H1 (cell line): Measurements from ENCODE around the gene ACTN4. TPM values are rescaled to one million over a fixed set of nuclear protein-coding genes. Genes with fewer than 3 reads are reported as not detected.

Source experiments
- CTCF ChIA-PET: fragments of 300-600 bp; sonication (Branson Sonifier 250); formaldehyde crosslinking; loops from one replicate; lab custom pipeline; 2021; ENCODE audit not compliant: partially characterized antibody; lab: Charles Lee
- POLR2A ChIA-PET: fragments of 300-600 bp; sonication (Branson Sonifier 250); formaldehyde crosslinking; loops from one replicate; lab custom pipeline; 2021; ENCODE audit warnings: inconsistent platforms; ENCODE audit not compliant: partially characterized antibody; lab: Charles Lee
- DNase-seq, 2 experiments: peaks; one replicate each; pipeline versions ENCODE4 v3.0.0 to v3.0.0-alpha.2; 2010 to 2022; ENCODE audit warnings: low spot score in 2 of 2, low read depth in 1 of 2, mixed read lengths in 1 of 2
- FAIRE-seq: peaks from 2 replicates; lab custom pipeline; 2011; peaks lifted over from hg19 to GRCh38; lab: Jason Lieb, UNC
- H2AFZ ChIP-seq: 2 replicates; pipeline ENCODE4 v1.8.1; 2012; ENCODE audit warnings: low read length, inconsistent platforms
- H2AK5ac ChIP-seq: 2 replicates; pipeline ENCODE4 v1.6.1; 2013; ENCODE audit warnings: low read depth, low read length
- H2BK120ac ChIP-seq: replicated peaks from 2 replicates; pipeline ENCODE3; 2013; ENCODE audit warnings: low read depth, low read length, inconsistent platforms
- H2BK12ac ChIP-seq: 2 replicates; pipeline ENCODE4 v1.6.1; 2013; ENCODE audit warnings: low read depth, low read length
- H2BK15ac ChIP-seq: 2 replicates; pipeline ENCODE4 v1.6.1; 2013; ENCODE audit warnings: low read length
- H2BK20ac ChIP-seq: 2 replicates; pipeline ENCODE4 v1.6.1; 2013; ENCODE audit warnings: low read length
- H2BK5ac ChIP-seq: 2 replicates; pipeline ENCODE4 v1.6.1; 2013; ENCODE audit warnings: low read depth, low read length
- H3K14ac ChIP-seq: 2 replicates; pipeline ENCODE4 v1.6.1; 2013; ENCODE audit warnings: inconsistent platforms; ENCODE audit not compliant: insufficient read length
- H3K18ac ChIP-seq: 2 replicates; pipeline ENCODE4 v1.6.1; 2013; ENCODE audit warnings: low read length; ENCODE audit errors: extremely low read depth
- H3K23ac ChIP-seq: 2 replicates; pipeline ENCODE4 v1.6.1; 2013; ENCODE audit warnings: inconsistent platforms; ENCODE audit not compliant: insufficient read length
- H3K23me2 ChIP-seq: 2 replicates; pipeline ENCODE4 v1.6.1; 2013; ENCODE audit warnings: low read depth, low read length
- H3K27ac ChIP-seq: 2 replicates; pipeline ENCODE4 v1.6.1; 2011; ENCODE audit warnings: low read depth, low read length, inconsistent platforms
- H3K27me3 ChIP-seq, 4 experiments: replicated peaks in 1 of 4; 1 replicate in 1 of 4; 2 replicates in 3 of 4; pipeline versions ENCODE4 v1.6.1 to v1.8.1; 2011 to 2013; ENCODE audit warnings: low read length in 3 of 4, mild to moderate bottlenecking in 3 of 4, inconsistent platforms in 2 of 4, mixed read lengths in 2 of 4, moderate library complexity in 1 of 4; ENCODE audit not compliant: control insufficient read depth in 3 of 4, insufficient read depth in 3 of 4; ENCODE audit errors: extremely low read depth in 1 of 4
- H3K36me3 ChIP-seq, 4 experiments: 2 replicates each; pipeline versions ENCODE4 v1.6.1 to v1.8.1; 2011 to 2013; ENCODE audit warnings: mild to moderate bottlenecking in 4 of 4, low read length in 3 of 4, moderate library complexity in 2 of 4, control low read depth in 1 of 4, inconsistent platforms in 1 of 4; ENCODE audit not compliant: insufficient read depth in 4 of 4, control insufficient read depth in 2 of 4
- H3K4ac ChIP-seq: replicated peaks from 2 replicates; pipeline ENCODE3; 2013; ENCODE audit warnings: low read length, low read depth, mixed read lengths, inconsistent platforms; ENCODE audit not compliant: insufficient read length
- H3K4me1 ChIP-seq, 4 experiments: replicated peaks in 1 of 4; 1 replicate in 1 of 4; 2 replicates in 3 of 4; pipeline versions ENCODE4 v1.6.1 to v1.8.1; 2011 to 2013; ENCODE audit warnings: low read length in 3 of 4, inconsistent platforms in 2 of 4, mixed read lengths in 1 of 4; ENCODE audit not compliant: insufficient read depth in 4 of 4, control insufficient read depth in 3 of 4
- H3K4me2 ChIP-seq, 2 experiments: 2 replicates each; pipeline versions ENCODE4 v1.6.1 to v1.8.1; 2011 to 2013; ENCODE audit warnings: low read depth in 2 of 2, low read length in 2 of 2, control low read depth in 1 of 2, inconsistent platforms in 1 of 2, mild to moderate bottlenecking in 1 of 2; ENCODE audit not compliant: insufficient read depth in 1 of 2
- H3K4me3 ChIP-seq, 4 experiments: fragments of 200-600, 300-600 bp in 1 of 4; sonication (generic), shearing (Covaris generic), sonication (Bioruptor Twin) in 1 of 4; 2 replicates each; pipeline versions ENCODE4 v1.5.1 to v1.8.1; 2011 to 2016; ENCODE audit warnings: low read length in 4 of 4, low read depth in 3 of 4, control low read depth in 2 of 4, inconsistent platforms in 2 of 4, mild to moderate bottlenecking in 2 of 4, mixed read lengths in 1 of 4, moderate library complexity in 1 of 4; ENCODE audit not compliant: insufficient read depth in 2 of 4; ENCODE audit errors: extremely low read depth in 1 of 4
- H3K56ac ChIP-seq: replicated peaks from 2 replicates; pipeline ENCODE3; 2013; ENCODE audit warnings: low read depth, mild to moderate bottlenecking, mixed read lengths, low read length, inconsistent platforms; ENCODE audit not compliant: insufficient read length
- H3K79me1 ChIP-seq: 2 replicates; pipeline ENCODE4 v1.6.1; 2013; ENCODE audit warnings: low read depth, low read length, control low read depth
- H3K79me2 ChIP-seq, 2 experiments: 2 replicates each; pipeline versions ENCODE4 v1.6.1 to v1.8.1; 2012 to 2013; ENCODE audit warnings: low read length in 2 of 2, mild to moderate bottlenecking in 2 of 2, inconsistent platforms in 1 of 2; ENCODE audit not compliant: insufficient read depth in 2 of 2, control insufficient read depth in 1 of 2
- H3K9ac ChIP-seq, 4 experiments: replicated peaks in 1 of 4; 1 replicate in 1 of 4; 2 replicates in 3 of 4; pipeline versions ENCODE4 v1.6.1 to v1.8.1; 2011 to 2013; ENCODE audit warnings: low read depth in 3 of 4, low read length in 3 of 4, control low read depth in 2 of 4, mild to moderate bottlenecking in 2 of 4, moderate library complexity in 2 of 4, inconsistent platforms in 1 of 4; ENCODE audit errors: extremely low read depth in 1 of 4
- H3K9me3 ChIP-seq, 2 experiments: 2 replicates each; pipeline versions ENCODE4 v1.6.1 to v1.8.1; 2012 to 2013; ENCODE audit warnings: mild to moderate bottlenecking in 2 of 2, moderate library complexity in 2 of 2, control low read depth in 1 of 2, inconsistent platforms in 1 of 2, low read depth in 1 of 2, low read length in 1 of 2, mixed read lengths in 1 of 2; ENCODE audit not compliant: insufficient read depth in 2 of 2
- H4K20me1 ChIP-seq, 2 experiments: replicated peaks in 1 of 2; 2 replicates each; pipeline versions ENCODE3 to v1.8.1; 2011 to 2013; ENCODE audit warnings: inconsistent platforms in 2 of 2, low read length in 2 of 2, mild to moderate bottlenecking in 1 of 2; ENCODE audit not compliant: insufficient read depth in 2 of 2, control insufficient read depth in 1 of 2
- H4K5ac ChIP-seq: 2 replicates; pipeline ENCODE4 v1.6.1; 2013; ENCODE audit warnings: low read length, low read depth, mixed read lengths, inconsistent platforms; ENCODE audit not compliant: insufficient read length
- H4K8ac ChIP-seq: 2 replicates; pipeline ENCODE4 v1.8.0; 2013; ENCODE audit warnings: mild to moderate bottlenecking, moderate library complexity, low read length, inconsistent platforms; ENCODE audit not compliant: insufficient read depth; ENCODE audit errors: extremely low read depth
- H4K91ac ChIP-seq: replicated peaks from 2 replicates; pipeline ENCODE3; 2013; ENCODE audit warnings: low read length, mixed read lengths, inconsistent platforms; ENCODE audit not compliant: insufficient read length
- ASH2L ChIP-seq: fragments of 200-600, 300-600 bp; sonication (generic); IDR thresholded peaks from one replicate; pipeline ENCODE4 v1.7.1; 2017; ENCODE audit warnings: low read length
- BACH1 ChIP-seq: IDR thresholded peaks from 2 replicates; pipeline ENCODE4 v1.6.1; 2012; ENCODE audit warnings: low read length, improper control_type of control experiment
- BCL11A ChIP-seq, 2 experiments: IDR thresholded peaks; one replicate each; pipeline ENCODE4 v1.6.1; 2011; ENCODE audit warnings: low read depth in 2 of 2, low read length in 2 of 2, mild to moderate bottlenecking in 2 of 2
- CBX5 ChIP-seq: fragments of 300-800, 300-1000 bp; sonication (generic); IDR thresholded peaks from 2 replicates; pipeline ENCODE4 v1.7.1; 2016; ENCODE audit warnings: antibody characterized with exemption, low read length, low read depth
- EGR1 ChIP-seq: IDR thresholded peaks from 2 replicates; pipeline ENCODE4 v1.6.1; 2011; ENCODE audit warnings: low read depth, low read length, borderline replicate concordance
- HDAC2 ChIP-seq, 2 experiments: fragments of 300-600 bp in 1 of 2; sonication (generic) in 1 of 2; IDR thresholded peaks; 2 replicates each; pipeline ENCODE4 v1.6.1; 2011 to 2012; ENCODE audit warnings: low read depth in 2 of 2, low read length in 2 of 2, mild to moderate bottlenecking in 2 of 2, moderate library complexity in 2 of 2, borderline replicate concordance in 1 of 2, inconsistent platforms in 1 of 2
- KDM4A ChIP-seq: IDR thresholded peaks from one replicate; pipeline ENCODE4 v1.7.1; 2012; ENCODE audit warnings: low read depth, mild to moderate bottlenecking, moderate library complexity, low read length, inconsistent platforms; ENCODE audit not compliant: severe bottlenecking
- NRF1 ChIP-seq: IDR thresholded peaks from 2 replicates; pipeline ENCODE4 v1.6.1; 2011; ENCODE audit warnings: mild to moderate bottlenecking, low read depth, low read length, improper control_type of control experiment
- POLR2AphosphoS5 ChIP-seq: IDR thresholded peaks from 2 replicates; pipeline ENCODE4 v1.6.1; 2011; ENCODE audit warnings: low read depth, low read length
- POU5F1 ChIP-seq: IDR thresholded peaks from 2 replicates; pipeline ENCODE4 v1.6.1; 2011; ENCODE audit warnings: low read depth, mild to moderate bottlenecking, low read length, moderate library complexity
- RNF2 ChIP-seq: fragments of 200-900, 300-1000 bp; sonication (generic); IDR thresholded peaks from 2 replicates; pipeline ENCODE4 v1.7.1; 2016; ENCODE audit warnings: borderline replicate concordance, low read depth, mild to moderate bottlenecking, antibody characterized with exemption, low read length; ENCODE audit not compliant: poor library complexity, severe bottlenecking; ENCODE audit errors: missing control alignments
- SP1 ChIP-seq: IDR thresholded peaks from 2 replicates; pipeline ENCODE4 v1.6.1; 2011; ENCODE audit warnings: low read depth, low read length
- TAF7 ChIP-seq: optimal IDR thresholded peaks from 2 replicates; pipeline ENCODE3; 2011; ENCODE audit warnings: low read depth, mild to moderate bottlenecking, inconsistent platforms, low read length, moderate library complexity, borderline replicate concordance
- YY1 ChIP-seq: IDR thresholded peaks from 2 replicates; pipeline ENCODE4 v1.6.1; 2011; ENCODE audit warnings: low read depth, mild to moderate bottlenecking, low read length
- WGBS, 2 experiments: shearing (Covaris generic) in 1 of 2; methylation state at CpG; one replicate each; pipeline versions ENCODE4 v1.1.6 to v1.1.7; 2013 to 2015; ENCODE audit warnings: low lambda C conversion rate in 2 of 2, mixed read lengths in 2 of 2, inconsistent platforms in 1 of 2, low coverage in 1 of 2, missing lambda C conversion rate in 1 of 2; ENCODE audit not compliant: insufficient replicate concordance in 2 of 2, insufficient coverage in 1 of 2, insufficient read length in 1 of 2; ENCODE audit errors: extremely low coverage in 1 of 2, missing lambda C conversion rate in 1 of 2; 5-methylcytosine and 5-hydroxymethylcytosine counted together
- polyA plus RNA-seq, 7 experiments: library from polyadenylated mRNA; depleted of rRNA in 3 of 7; stranded (reverse) in 5 of 7; unstranded in 2 of 7; fragments of >200 nt in 5 of 7; fragments of 200-250 nt in 2 of 7; gene quantifications; 1 replicate in 5 of 7; 2 replicates in 1 of 7; 4 replicates in 1 of 7; pipeline versions ENCODE4 v1.2.1 to v1.2.3, GENCODE V29; 2011 to 2013; ENCODE audit warnings: missing spikeins in 2 of 7, mixed read lengths in 2 of 7
- total RNA-seq: library from RNA; stranded (reverse); fragmentation: NEBNext Ultra II Directional; extraction: Animal tissue kit (Norgen Biotek cat#: 25700); gene quantifications from 2 replicates; pipeline ENCODE4 v1.2.1, GENCODE V29; 2021
- TF ChIP-seq, protein P1 (sequence below): IDR thresholded peaks from 2 replicates; pipeline ENCODE4 v1.6.1; 2012; ENCODE audit warnings: inconsistent platforms

The ACTN4 gene
- total and polyA plus RNA-seq, 2 of the 8 experiments (the other 6 are each of a cell fraction or from before 2014, with no cell fraction given) = 211 to 520 TPM

DNA sequence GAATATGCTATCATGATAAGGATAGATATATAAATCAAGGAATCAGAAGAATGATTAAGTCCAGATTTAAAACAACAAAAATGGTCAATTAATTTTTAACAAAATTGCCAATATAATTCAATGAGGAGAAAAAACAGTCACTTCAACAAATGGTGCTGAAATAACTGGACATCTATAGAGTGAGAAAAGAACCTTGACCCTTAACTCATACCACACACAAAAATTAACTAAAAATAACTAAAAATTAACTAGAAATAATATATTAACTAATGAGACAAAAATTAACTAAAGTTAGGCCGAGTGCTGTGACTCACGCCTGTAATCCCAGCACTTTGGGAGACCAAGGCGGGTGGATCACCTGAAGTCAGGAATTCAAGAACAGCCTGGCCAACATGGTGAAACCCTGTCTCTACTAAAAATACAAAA is 116.4 kb downstream of the ACTN4 start:
- H2BK120ac ChIP-seq = no peak overlapping the region
- no peak overlapping the region for H3K4me2 ChIP-seq
- no peak overlapping the region for H3K4ac ChIP-seq
- no peaks in the 10 kb centered on the region for H4K20me1 ChIP-seq
- H3K27me3 ChIP-seq = no peaks in the 10 kb centered on the region
- H2BK15ac ChIP-seq = no peak overlapping the region
- H3K9me3 ChIP-seq = no peaks in the 10 kb centered on the region
- H3K56ac ChIP-seq = no peak overlapping the region
- no peak overlapping the region for H2BK12ac ChIP-seq
- no peak overlapping the region for H4K91ac ChIP-seq
- ChIA-PET CTCF (no interaction called here), POLR2A (no interaction called here)
- no peaks in the 10 kb centered on the region for H3K79me2 ChIP-seq
- no peak for FAIRE-seq
- H2AFZ ChIP-seq = no peak overlapping the region
- H2BK5ac ChIP-seq = no peak overlapping the region
- H3K4me1 ChIP-seq = no peaks in the 10 kb centered on the region
- no peaks in the 10 kb centered on the region for H3K36me3 ChIP-seq
- 94% methylated on average over 3 of the region's 3 CpGs; no CpG with 5 or more reads in 1 of the 2 experiments for WGBS, 2 experiments
- H4K5ac ChIP-seq = no peak overlapping the region
- H3K79me1 ChIP-seq = no peaks in the 10 kb centered on the region
- H3K23ac ChIP-seq = no peak overlapping the region
- H2AK5ac ChIP-seq = no peak overlapping the region
- H3K9ac ChIP-seq = no peak overlapping the region
- H2BK20ac ChIP-seq = no peak overlapping the region
- no peak overlapping the region for H3K14ac ChIP-seq
- H3K27ac ChIP-seq = no peak overlapping the region
- H4K8ac ChIP-seq = no peak overlapping the region
- no peak overlapping the region for H3K4me3 ChIP-seq
- DNase-seq = no peak
- no peak overlapping the region for H3K18ac ChIP-seq
- H3K23me2 ChIP-seq = no peaks in the 10 kb centered on the region
- TF ChIP-seq BACH1 (no peak), POU5F1 (no peak), RNF2 (no peak), NRF1 (no peak), SP1 (no peak), HDAC2 (IDR thresholded peaks at IDR 0.05; ENCODE audit: borderline replicate concordance in 1 of 2, low read depth in 2 of 2, low read length in 2 of 2) (no peak), BCL11A (IDR thresholded peaks at IDR 0.05; ENCODE audit: low read depth in 2 of 2, low read length in 2 of 2) (no peak), CBX5 (no peak), POLR2AphosphoS5 (no peak), ASH2L (no peak), KDM4A (no peak), EGR1 (no peak), TAF7 (no peak), YY1 (no peak)
- TF ChIP-seq, protein P1, sequence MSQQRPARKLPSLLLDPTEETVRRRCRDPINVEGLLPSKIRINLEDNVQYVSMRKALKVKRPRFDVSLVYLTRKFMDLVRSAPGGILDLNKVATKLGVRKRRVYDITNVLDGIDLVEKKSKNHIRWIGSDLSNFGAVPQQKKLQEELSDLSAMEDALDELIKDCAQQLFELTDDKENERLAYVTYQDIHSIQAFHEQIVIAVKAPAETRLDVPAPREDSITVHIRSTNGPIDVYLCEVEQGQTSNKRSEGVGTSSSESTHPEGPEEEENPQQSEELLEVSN = no peak
